MM.1S (cell line): ENCODE measurements around the gene TANC1.

ENCODE experiments used
- DNase-seq: peaks from one replicate; pipeline ENCODE4 v3.0.0-alpha.2; 2015
- H2AFZ ChIP-seq: fragments of 300-600 bp; sonication (generic); 2 replicates; pipeline ENCODE4 v1.6.0; 2016; ENCODE audit warnings: antibody characterized with exemption, low read length
- H3F3A ChIP-seq: fragments of 300-600 bp; sonication (generic); 2 replicates; pipeline ENCODE4 v1.6.1; 2016; ENCODE audit warnings: mild to moderate bottlenecking, antibody characterized with exemption, low read length, moderate library complexity, mixed read lengths; ENCODE audit not compliant: insufficient read depth
- H3K27ac ChIP-seq: fragments of 300-600 bp; sonication (generic); 2 replicates; pipeline ENCODE4 v1.5.1; 2016; ENCODE audit warnings: mild to moderate bottlenecking, low read length
- H3K27me3 ChIP-seq: fragments of 300-600 bp; sonication (generic); replicated peaks from 2 replicates; pipeline ENCODE4 v1.6.0; 2016; ENCODE audit warnings: low read length; ENCODE audit not compliant: insufficient read depth
- H3K36me3 ChIP-seq: fragments of 300-600 bp; sonication (generic); replicated peaks from 2 replicates; pipeline ENCODE4 v1.6.1; 2016; ENCODE audit warnings: mild to moderate bottlenecking, low read length, mixed read lengths; ENCODE audit not compliant: insufficient read depth
- H3K4me1 ChIP-seq: fragments of 300-600 bp; sonication (generic); 2 replicates; pipeline ENCODE4 v1.6.1; 2016; ENCODE audit warnings: low read length, mixed read lengths
- H3K4me2 ChIP-seq: fragments of 300-600 bp; sonication (generic); 2 replicates; pipeline ENCODE4 v1.6.0; 2016; ENCODE audit warnings: low read depth, low read length
- H3K4me3 ChIP-seq: fragments of 300-600 bp; sonication (generic); 2 replicates; pipeline ENCODE4 v1.5.1; 2016; ENCODE audit warnings: low read length, mixed read lengths
- H3K79me2 ChIP-seq: fragments of 300-600 bp; sonication (generic); 2 replicates; pipeline ENCODE4 v1.6.1; 2016; ENCODE audit warnings: mixed run types, low read length, mixed read lengths
- H3K9ac ChIP-seq: fragments of 300-600 bp; sonication (generic); 2 replicates; pipeline ENCODE4 v1.6.1; 2016; ENCODE audit warnings: low read length, mixed read lengths
- H3K9me2 ChIP-seq: fragments of 300-600 bp; sonication (generic); replicated peaks from 2 replicates; pipeline ENCODE4 v1.6.1; 2016; ENCODE audit warnings: mild to moderate bottlenecking, low read length, mixed read lengths; ENCODE audit not compliant: insufficient read depth
- H3K9me3 ChIP-seq: fragments of 300-600 bp; sonication (generic); replicated peaks from 2 replicates; pipeline ENCODE4 v1.6.1; 2016; ENCODE audit warnings: mild to moderate bottlenecking, low read length, mixed read lengths; ENCODE audit not compliant: insufficient read depth
- H4K20me1 ChIP-seq: fragments of 300-600 bp; sonication (generic); 2 replicates; pipeline ENCODE4 v1.6.1; 2016; ENCODE audit warnings: mild to moderate bottlenecking, low read length, moderate library complexity, mixed read lengths; ENCODE audit not compliant: insufficient read depth
- EZH2 ChIP-seq: fragments of 300-600 bp; sonication (generic); optimal IDR thresholded peaks from 2 replicates; pipeline ENCODE3; 2017; ENCODE audit warnings: low read depth, mild to moderate bottlenecking, antibody characterized with exemption, low read length, mixed read lengths
- EZH2phosphoT487 ChIP-seq: fragments of 300-600 bp; sonication (generic); IDR thresholded peaks from 2 replicates; pipeline ENCODE4 v1.6.1; 2018; ENCODE audit warnings: antibody characterized with exemption, low read length
- TF ChIP-seq, protein P1 (sequence below): fragments of 300-600 bp; sonication (generic); IDR thresholded peaks from 2 replicates; pipeline ENCODE4 v1.5.1; 2016; ENCODE audit warnings: antibody characterized with exemption, low read length, mixed read lengths

Gene TANC1

GRCh38 chr2:159126432-159127022 lies 158.1 kb downstream of the TANC1 start:
- H3K9me3 ChIP-seq = no peaks in the 10 kb centered on the region
- H3K9me2 ChIP-seq = no peaks in the 10 kb centered on the region
- no peaks in the 10 kb centered on the region for H4K20me1 ChIP-seq
- no peaks in the 10 kb centered on the region for H3K36me3 ChIP-seq
- no peaks in the 10 kb centered on the region for H3K27me3 ChIP-seq
- H3F3A ChIP-seq = no peaks in the 10 kb centered on the region
- TF ChIP-seq EZH2 = no peak
- TF ChIP-seq, protein P1, sequence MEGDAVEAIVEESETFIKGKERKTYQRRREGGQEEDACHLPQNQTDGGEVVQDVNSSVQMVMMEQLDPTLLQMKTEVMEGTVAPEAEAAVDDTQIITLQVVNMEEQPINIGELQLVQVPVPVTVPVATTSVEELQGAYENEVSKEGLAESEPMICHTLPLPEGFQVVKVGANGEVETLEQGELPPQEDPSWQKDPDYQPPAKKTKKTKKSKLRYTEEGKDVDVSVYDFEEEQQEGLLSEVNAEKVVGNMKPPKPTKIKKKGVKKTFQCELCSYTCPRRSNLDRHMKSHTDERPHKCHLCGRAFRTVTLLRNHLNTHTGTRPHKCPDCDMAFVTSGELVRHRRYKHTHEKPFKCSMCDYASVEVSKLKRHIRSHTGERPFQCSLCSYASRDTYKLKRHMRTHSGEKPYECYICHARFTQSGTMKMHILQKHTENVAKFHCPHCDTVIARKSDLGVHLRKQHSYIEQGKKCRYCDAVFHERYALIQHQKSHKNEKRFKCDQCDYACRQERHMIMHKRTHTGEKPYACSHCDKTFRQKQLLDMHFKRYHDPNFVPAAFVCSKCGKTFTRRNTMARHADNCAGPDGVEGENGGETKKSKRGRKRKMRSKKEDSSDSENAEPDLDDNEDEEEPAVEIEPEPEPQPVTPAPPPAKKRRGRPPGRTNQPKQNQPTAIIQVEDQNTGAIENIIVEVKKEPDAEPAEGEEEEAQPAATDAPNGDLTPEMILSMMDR = no peak
- no peak for TF ChIP-seq EZH2phosphoT487
- no peak overlapping the region for H3K27ac ChIP-seq
- H2AFZ ChIP-seq = no peak overlapping the region
- no peaks in the 10 kb centered on the region for H3K4me1 ChIP-seq
- no peak for DNase-seq
- H3K4me3 ChIP-seq = no peak overlapping the region
- no peak overlapping the region for H3K4me2 ChIP-seq
- no peaks in the 10 kb centered on the region for H3K79me2 ChIP-seq
- H3K9ac ChIP-seq = no peak overlapping the region

DNA sequence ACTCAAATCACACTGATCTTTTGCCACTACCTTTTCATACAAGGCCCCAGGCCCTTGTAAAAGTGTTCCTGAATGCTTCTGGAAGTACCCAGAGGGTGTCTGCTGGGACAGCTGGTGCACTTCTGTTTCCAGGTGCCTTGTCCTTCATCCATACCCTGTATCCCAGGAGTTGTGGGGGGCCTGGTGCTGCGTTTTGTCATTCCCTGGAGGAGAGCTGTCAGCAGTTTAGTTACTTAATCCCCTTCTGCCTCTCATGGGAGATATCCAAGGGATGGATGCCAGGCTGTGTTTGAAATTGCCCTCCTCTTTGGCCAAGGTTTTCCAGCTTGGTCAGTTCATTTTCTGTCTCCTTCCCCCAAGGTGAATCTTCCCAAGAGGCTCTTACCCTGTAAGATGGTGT lies 159.8 kb downstream of the TANC1 start:
- H2AFZ ChIP-seq = no peak overlapping the region
- no peak overlapping the region for H3K27ac ChIP-seq
- no peak overlapping the region for H3K4me3 ChIP-seq
- H3K9me2 ChIP-seq = no peaks in the 10 kb centered on the region
- no peaks in the 10 kb centered on the region for H4K20me1 ChIP-seq
- H3K4me1 ChIP-seq = no peaks in the 10 kb centered on the region
- TF ChIP-seq, protein P1 = no peak
- no peak for TF ChIP-seq EZH2
- TF ChIP-seq EZH2phosphoT487 = no peak
- H3K27me3 ChIP-seq = no peaks in the 10 kb centered on the region
- no peaks in the 10 kb centered on the region for H3K36me3 ChIP-seq
- H3K9me3 ChIP-seq = no peaks in the 10 kb centered on the region
- H3K4me2 ChIP-seq = no peak overlapping the region
- no peak for DNase-seq
- H3K9ac ChIP-seq = no peak overlapping the region
- H3F3A ChIP-seq = no peaks in the 10 kb centered on the region
- no peaks in the 10 kb centered on the region for H3K79me2 ChIP-seq

- Histone ChIP-seq H2AFZ (no peak overlapping the region), H3K27me3 (no peaks in the 10 kb centered on the region), H3K27ac (no peak overlapping the region), H3K9me3 (no peaks in the 10 kb centered on the region), H3K36me3 (no peaks in the 10 kb centered on the region), H3K9me2 (no peaks in the 10 kb centered on the region), H3K4me3 (no peak overlapping the region), H3K79me2 (no peaks in the 10 kb centered on the region), H3K4me2 (no peak overlapping the region), H4K20me1 (no peaks in the 10 kb centered on the region), H3K4me1 (no peaks in the 10 kb centered on the region), H3F3A (no peaks in the 10 kb centered on the region), H3K9ac (no peak overlapping the region)
- TF ChIP-seq EZH2phosphoT487 (no peak), EZH2 (no peak)
- TF ChIP-seq, protein P1 = no peak
- no peak for DNase-seq
Observed at GRCh38 chr2:159129269-159129668, 160.8 kb downstream of the TANC1 start.
